ENCODE measurements around the gene CDKN2C. TPM values are rescaled to one million over a fixed set of nuclear protein-coding genes. Genes with fewer than 3 reads are reported as not detected.
"Not testable (repeated sequence)": the region's sequence is repeated elsewhere in the genome, so short reads cannot be mapped to it uniquely, and the experiment has no call there.

The CDKN2C gene
- total RNA-seq, 1 donor from 2014 or later = 0.26 TPM

- H3K4me3 Mint-ChIP-seq (ENCODE audit: low read depth) = no peak overlapping the region
- H3K36me3 Mint-ChIP-seq (ENCODE audit: insufficient read depth) = no peaks in the 10 kb centered on the region
- peaks cover 5% of the 10 kb centered on the region for H3K9me3 Mint-ChIP-seq (ENCODE audit: low read depth)
- no peak for DNase-seq (ENCODE audit: low spot score, unreplicated experiment)
- no peak overlapping the region for H3K27ac Mint-ChIP-seq
- H3K27me3 Mint-ChIP-seq = peaks cover 12% of the 10 kb centered on the region
- H3K4me1 Mint-ChIP-seq (ENCODE audit: low read depth) = peaks cover 9% of the 10 kb centered on the region
- no peak for TF ChIP-seq CTCF (IDR thresholded peaks at IDR 0.05; ENCODE audit: unreplicated experiment)
These were observed 30.6 kb downstream of the CDKN2C start for GRCh38 chr1:51000651-51001050.

GRCh38 chr1:51002516-51002915 is 32.5 kb downstream of the CDKN2C start:
- H3K27me3 Mint-ChIP-seq = peaks cover 9% of the 10 kb centered on the region
- no peaks in the 10 kb centered on the region for H3K36me3 Mint-ChIP-seq (ENCODE audit: insufficient read depth)
- DNase-seq (ENCODE audit: low spot score, unreplicated experiment) = no peak
- TF ChIP-seq CTCF (IDR thresholded peaks at IDR 0.05; ENCODE audit: unreplicated experiment) = no peak
- H3K4me1 Mint-ChIP-seq (ENCODE audit: low read depth) = peaks cover 12% of the 10 kb centered on the region
- H3K9me3 Mint-ChIP-seq (ENCODE audit: low read depth) = peaks cover 5% of the 10 kb centered on the region
- H3K4me3 Mint-ChIP-seq (ENCODE audit: low read depth) = no peak overlapping the region
- no peak overlapping the region for H3K27ac Mint-ChIP-seq

- DNase-seq (ENCODE audit: low spot score, unreplicated experiment); H3K4me3 Mint-ChIP-seq (ENCODE audit: low read depth); H3K27ac Mint-ChIP-seq; H3K27me3 Mint-ChIP-seq; H3K36me3 Mint-ChIP-seq (ENCODE audit: insufficient read depth); H3K9me3 Mint-ChIP-seq (ENCODE audit: low read depth): not testable (repeated sequence)
- peaks cover 12% of the 10 kb centered on the region for H3K4me1 Mint-ChIP-seq (ENCODE audit: low read depth)
These were observed 35.5 kb downstream of the CDKN2C start for GRCh38 chr1:51005549-51005948.

- H3K4me1 Mint-ChIP-seq (ENCODE audit: low read depth) = peaks cover 12% of the 10 kb centered on the region
- DNase-seq (ENCODE audit: low spot score, unreplicated experiment) = no peak
- peaks cover 4% of the 10 kb centered on the region for H3K27me3 Mint-ChIP-seq
- TF ChIP-seq CTCF (IDR thresholded peaks at IDR 0.05; ENCODE audit: unreplicated experiment) = no peak
- H3K36me3 Mint-ChIP-seq (ENCODE audit: insufficient read depth) = no peaks in the 10 kb centered on the region
- H3K27ac Mint-ChIP-seq = no peak overlapping the region
- H3K4me3 Mint-ChIP-seq (ENCODE audit: low read depth) = no peak overlapping the region
- H3K9me3 Mint-ChIP-seq (ENCODE audit: low read depth) = peaks cover 8% of the 10 kb centered on the region
These were observed 39.3 kb downstream of the CDKN2C start for GRCh38 chr1:51009381-51009780.

GRCh38 chr1:51014878-51015277 is 44.8 kb downstream of the CDKN2C start:
- no peaks in the 10 kb centered on the region for H3K27me3 Mint-ChIP-seq
- H3K9me3 Mint-ChIP-seq (ENCODE audit: low read depth) = peaks cover 7% of the 10 kb centered on the region
- no peak for DNase-seq (ENCODE audit: low spot score, unreplicated experiment)
- TF ChIP-seq CTCF (IDR thresholded peaks at IDR 0.05; ENCODE audit: unreplicated experiment) = no peak
- no peaks in the 10 kb centered on the region for H3K4me1 Mint-ChIP-seq (ENCODE audit: low read depth)
- H3K36me3 Mint-ChIP-seq (ENCODE audit: insufficient read depth) = no peaks in the 10 kb centered on the region
- no peak overlapping the region for H3K4me3 Mint-ChIP-seq (ENCODE audit: low read depth)
- no peak overlapping the region for H3K27ac Mint-ChIP-seq

GRCh38 chr1:51019811-51020210 is 49.8 kb downstream of the CDKN2C start:
- Mint-ChIP-seq H3K27ac (no peak overlapping the region), H3K4me1 (ENCODE audit: low read depth) (no peaks in the 10 kb centered on the region), H3K9me3 (ENCODE audit: low read depth) (peaks cover 7% of the 10 kb centered on the region), H3K27me3 (peaks cover 3% of the 10 kb centered on the region), H3K36me3 (ENCODE audit: insufficient read depth) (no peaks in the 10 kb centered on the region), H3K4me3 (ENCODE audit: low read depth) (no peak overlapping the region)
- no peak for DNase-seq (ENCODE audit: low spot score, unreplicated experiment)
- TF ChIP-seq CTCF (IDR thresholded peaks at IDR 0.05; ENCODE audit: unreplicated experiment) = no peak

Other genes starting within 250 kb of the CDKN2C start
- gene FAF1, start 10.0 kb upstream of the CDKN2C start, total RNA-seq = 49.0 and 55.4 TPM in 2 replicates
- gene C1orf185, start 132.0 kb downstream of the CDKN2C start, total RNA-seq = not detected in 2 replicates

All from progenitor cell of endocrine pancreas (in vitro differentiated cells).